ENCODE data around the gene CHRNA5. TPM values are rescaled to one million over a fixed set of nuclear protein-coding genes. Genes with fewer than 3 reads are reported as not detected.

CHRNA5 gene
- total and polyA plus RNA-seq, 2 donors: 1.5 to 1.9 TPM

DNA sequence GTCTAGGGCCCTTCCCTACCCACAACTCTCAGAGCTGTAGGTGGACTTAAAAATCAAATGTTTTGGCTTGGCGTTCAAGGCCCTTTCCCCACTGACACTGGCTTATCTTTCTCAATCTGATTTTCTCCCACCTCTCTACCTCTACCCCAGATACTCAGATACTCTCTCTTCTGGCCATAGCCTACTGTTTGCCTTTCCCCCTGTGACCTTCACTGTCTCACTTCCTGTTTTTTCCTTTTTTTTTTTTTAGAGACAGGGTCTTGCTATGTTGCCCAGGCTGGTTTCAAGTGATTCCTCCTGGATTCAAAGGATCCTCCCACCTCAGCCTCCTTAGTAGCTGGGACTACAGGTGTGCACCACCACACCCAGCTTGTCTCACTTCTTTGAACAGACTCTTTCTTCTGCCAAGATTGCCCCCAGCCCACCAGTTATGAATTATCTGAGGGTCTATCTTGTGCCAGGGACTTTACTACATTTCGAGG lies 71.1 kb downstream of the CHRNA5 start:
- WGBS: 93% methylated on average over 2 of the region's 2 CpGs
- H3K36me3 ChIP-seq (ENCODE audit: control insufficient read depth in 2 of 2, insufficient read depth in 2 of 2, low read length in 1 of 2): peaks cover 3 to 7% of the 10 kb centered on the region in 2 donors
- DNase-seq (ENCODE audit: low read depth in 6 of 9, low spot score in 9 of 9): no peak

DNA sequence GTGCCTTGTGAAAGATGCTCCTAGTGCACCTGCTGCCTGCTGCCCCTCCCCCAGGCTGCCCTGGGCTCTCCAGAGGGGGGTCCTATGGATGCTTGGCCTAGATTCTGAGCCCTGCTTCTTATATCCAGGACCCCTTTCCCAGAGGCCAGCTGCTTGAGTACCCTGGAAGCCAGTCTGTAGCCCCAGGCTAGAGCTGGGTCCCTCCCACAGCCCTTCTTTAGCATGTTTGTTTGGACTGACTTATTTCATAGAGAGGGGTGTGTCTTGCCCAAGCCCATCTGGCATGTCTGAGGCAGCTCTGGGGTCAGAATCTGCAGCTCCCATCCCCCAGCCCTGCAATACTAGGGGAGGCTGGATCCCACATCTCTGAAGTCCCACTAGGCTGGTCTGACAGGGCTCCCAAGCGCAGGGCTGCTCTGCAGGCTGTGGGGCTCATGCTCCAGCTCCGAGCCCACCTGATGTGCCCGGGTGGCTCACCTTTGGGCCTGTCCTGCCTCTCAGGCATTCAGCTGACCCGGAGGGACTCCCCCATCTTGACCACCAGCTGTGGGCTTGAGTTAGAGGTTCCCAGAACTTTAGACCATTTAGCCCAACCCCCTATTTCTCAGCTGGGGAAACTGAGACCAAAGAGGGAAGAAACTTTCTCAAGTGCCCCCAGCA lies 72.6 kb downstream of the CHRNA5 start:
- Histone ChIP-seq H3K27ac (ENCODE audit: low read depth in 1 of 2, low read length in 1 of 2) (peak overlapping the region in 1 of 2 donors; percentile 6), H3K9me3 (ENCODE audit: control insufficient read depth in 2 of 2, insufficient read depth in 1 of 2, low read length in 1 of 2) (peaks cover 1 to 3% of the 10 kb centered on the region in 2 donors), H3K4me1 (ENCODE audit: control insufficient read depth in 2 of 2, insufficient read depth in 2 of 2, low read length in 2 of 2) (peaks cover 37 to 52% of the 10 kb centered on the region in 2 donors), H3K4me3 (ENCODE audit: low read length in 2 of 2) (peak overlapping the region in 1 of 2 donors; percentile 6), H3K27me3 (ENCODE audit: control insufficient read depth in 2 of 2, insufficient read depth in 1 of 2, low read length in 1 of 2) (peaks cover 0 to 16% of the 10 kb centered on the region in 2 donors), H3K36me3 (ENCODE audit: control insufficient read depth in 2 of 2, insufficient read depth in 2 of 2, low read length in 1 of 2) (peaks cover 0 to 4% of the 10 kb centered on the region in 2 donors)
- 94% methylated on average over 4 of the region's 4 CpGs for WGBS
- DNase-seq (ENCODE audit: low read depth in 6 of 9, low spot score in 9 of 9): peak in 3 of 9 donors; percentile 35 to 71 (median 52)

More for the DNA sequence above, 71.1 kb downstream of the CHRNA5 start:
- H3K27ac ChIP-seq (ENCODE audit: low read depth in 1 of 2, low read length in 1 of 2): no peak overlapping the region
- no peak overlapping the region for H3K4me3 ChIP-seq (ENCODE audit: low read length in 2 of 2)
- peaks cover 1 to 6% of the 10 kb centered on the region in 2 donors for H3K9me3 ChIP-seq (ENCODE audit: control insufficient read depth in 2 of 2, insufficient read depth in 1 of 2, low read length in 1 of 2)
- peaks cover 34 to 46% of the 10 kb centered on the region in 2 donors for H3K4me1 ChIP-seq (ENCODE audit: control insufficient read depth in 2 of 2, insufficient read depth in 2 of 2, low read length in 2 of 2)
- peaks cover 0 to 14% of the 10 kb centered on the region in 2 donors for H3K27me3 ChIP-seq (ENCODE audit: control insufficient read depth in 2 of 2, insufficient read depth in 1 of 2, low read length in 1 of 2)

DNA sequence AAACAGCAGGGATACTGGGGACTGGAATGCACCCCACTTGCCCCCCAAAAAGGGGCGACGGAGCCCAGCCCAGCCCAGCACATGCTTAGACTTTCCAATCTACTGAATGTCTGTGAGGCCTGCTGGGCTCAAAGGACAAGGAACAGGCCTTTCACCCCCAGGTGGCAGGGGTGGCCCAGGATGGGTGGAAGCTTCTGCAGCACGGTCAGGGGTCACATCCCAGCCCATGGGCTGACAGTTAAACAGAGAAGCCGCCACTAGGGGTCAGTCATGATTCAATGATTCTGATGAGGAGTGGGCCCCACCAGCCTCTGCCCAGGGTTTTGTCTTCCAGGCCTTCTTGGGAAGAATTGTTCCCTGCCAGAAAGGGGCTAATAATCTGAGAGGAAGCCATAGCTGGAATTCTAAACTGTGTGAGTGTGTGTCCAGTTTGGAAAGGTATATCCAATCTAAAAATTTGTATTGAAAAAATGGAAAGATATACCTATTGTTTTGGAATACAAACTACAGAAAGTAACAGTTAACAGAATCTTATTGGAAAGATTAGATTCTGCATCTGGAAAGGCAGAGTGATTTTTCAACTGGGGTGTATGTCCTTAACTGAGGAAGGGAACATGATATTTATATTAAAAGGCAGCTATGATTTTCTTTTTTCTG lies 73.5 kb downstream of the CHRNA5 start:
- Histone ChIP-seq H3K4me1 (ENCODE audit: control insufficient read depth in 2 of 2, insufficient read depth in 2 of 2, low read length in 2 of 2) (peaks cover 37 to 52% of the 10 kb centered on the region in 2 donors), H3K9me3 (ENCODE audit: control insufficient read depth in 2 of 2, insufficient read depth in 1 of 2, low read length in 1 of 2) (no peaks in the 10 kb centered on the region), H3K27me3 (ENCODE audit: control insufficient read depth in 2 of 2, insufficient read depth in 1 of 2, low read length in 1 of 2) (peaks cover 0 to 16% of the 10 kb centered on the region in 2 donors), H3K27ac (ENCODE audit: low read depth in 1 of 2, low read length in 1 of 2) (no peak overlapping the region), H3K4me3 (ENCODE audit: low read length in 2 of 2) (no peak overlapping the region), H3K36me3 (ENCODE audit: control insufficient read depth in 2 of 2, insufficient read depth in 2 of 2, low read length in 1 of 2) (peaks cover 0 to 4% of the 10 kb centered on the region in 2 donors)
- WGBS: 50% methylated on average over 4 of the region's 4 CpGs
- peak in 6 of 9 donors; percentile 70 to 84 (median 73) for DNase-seq (ENCODE audit: low read depth in 6 of 9, low spot score in 9 of 9)

DNA sequence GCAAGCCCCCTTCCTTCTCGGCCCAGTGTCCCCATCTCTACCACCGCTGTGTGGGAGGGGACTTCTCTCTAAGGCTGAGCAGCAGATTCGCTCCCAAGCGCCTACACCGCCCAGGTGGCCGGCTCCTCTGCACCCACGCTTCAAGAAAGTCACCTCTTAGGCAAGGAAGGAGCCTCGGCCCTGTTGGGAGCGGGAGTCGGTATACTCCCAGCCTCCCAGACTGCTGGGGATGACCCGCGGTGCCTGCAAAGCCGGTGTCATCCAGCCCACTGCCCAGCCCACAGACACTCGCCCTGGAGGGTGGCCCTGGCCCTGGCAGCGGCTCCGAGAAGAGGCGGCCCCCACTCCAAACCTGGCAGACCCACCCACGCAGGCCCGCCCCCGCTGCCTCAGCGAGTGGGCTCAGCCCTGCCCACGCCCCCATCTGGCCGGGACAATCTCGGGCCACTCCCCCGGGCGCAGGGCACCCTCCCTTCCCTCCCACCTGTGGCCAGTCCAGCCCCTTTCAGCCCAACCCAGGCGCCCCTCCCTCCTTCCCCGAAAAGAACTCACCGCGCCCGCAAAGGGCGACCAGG lies 75.3 kb downstream of the CHRNA5 start:
- Histone ChIP-seq H3K27me3 (ENCODE audit: control insufficient read depth in 2 of 2, insufficient read depth in 1 of 2, low read length in 1 of 2) (peaks cover 0 to 16% of the 10 kb centered on the region in 2 donors), H3K4me1 (ENCODE audit: control insufficient read depth in 2 of 2, insufficient read depth in 2 of 2, low read length in 2 of 2) (peaks cover 37 to 50% of the 10 kb centered on the region in 2 donors), H3K36me3 (ENCODE audit: control insufficient read depth in 2 of 2, insufficient read depth in 2 of 2, low read length in 1 of 2) (no peaks in the 10 kb centered on the region), H3K4me3 (ENCODE audit: low read length in 2 of 2) (peak overlapping the region; percentile 62 to 66), H3K27ac (ENCODE audit: low read depth in 1 of 2, low read length in 1 of 2) (no peak overlapping the region), H3K9me3 (ENCODE audit: control insufficient read depth in 2 of 2, insufficient read depth in 1 of 2, low read length in 1 of 2) (no peaks in the 10 kb centered on the region)
- peak in 1 of 9 donors; percentile 57 for DNase-seq (ENCODE audit: low read depth in 6 of 9, low spot score in 9 of 9)
- WGBS: 22% methylated on average over 30 of the region's 32 CpGs

DNA sequence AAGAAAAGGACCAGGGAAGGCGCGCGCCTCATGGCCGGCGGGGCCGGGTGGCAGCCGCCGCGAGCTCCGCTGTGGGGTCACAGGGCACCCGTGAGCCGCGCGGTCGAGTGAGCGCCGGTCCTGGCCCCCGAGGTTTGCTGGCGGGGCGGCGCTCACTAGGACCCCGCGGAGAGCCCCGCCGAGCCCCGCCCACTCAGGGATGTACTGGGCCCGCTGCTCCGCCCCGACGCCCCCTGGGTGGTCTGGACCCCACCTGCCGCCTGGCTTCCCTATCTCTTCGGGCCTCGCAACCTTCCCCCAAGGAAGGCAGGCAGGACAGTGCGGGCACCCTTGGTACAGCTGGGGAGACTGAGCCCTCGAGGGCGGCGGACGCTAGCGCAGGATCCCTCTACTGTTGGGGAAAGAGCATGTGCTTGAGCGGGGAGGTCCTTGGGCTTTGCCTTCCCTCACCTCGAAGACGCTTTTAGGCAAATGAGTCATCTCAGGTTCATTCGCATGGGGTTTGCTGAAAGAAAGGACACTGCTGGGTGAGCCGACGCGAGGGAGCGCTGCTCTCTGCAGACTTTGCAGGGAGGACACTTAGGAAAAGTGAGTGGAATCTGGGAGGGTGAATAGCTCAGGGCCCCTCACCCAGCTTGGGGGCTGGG lies 75.9 kb downstream of the CHRNA5 start, which contains the start of gene CHRNB4:
Gene CHRNB4, minus strand, starts transcription at position 109 of the 647 bp plus-strand sequence. Its CDS starts 77 bp downstream, at position 32.
- H3K27ac ChIP-seq (ENCODE audit: low read depth in 1 of 2, low read length in 1 of 2): no peak within 1 kb of the TSS
- peak in 4 of 9 donors; percentile 47 to 80 (median 64) for DNase-seq (ENCODE audit: low read depth in 6 of 9, low spot score in 9 of 9)
- H3K4me3 ChIP-seq (ENCODE audit: low read length in 2 of 2): peak within 1 kb of the TSS; percentile 62 to 66
- 19% methylated on average over 47 of the region's 47 CpGs for WGBS
- peaks cover 0 to 16% of the 10 kb centered on the region in 2 donors for H3K27me3 ChIP-seq (ENCODE audit: control insufficient read depth in 2 of 2, insufficient read depth in 1 of 2, low read length in 1 of 2)
- no peaks in the 10 kb centered on the region for H3K9me3 ChIP-seq (ENCODE audit: control insufficient read depth in 2 of 2, insufficient read depth in 1 of 2, low read length in 1 of 2)
- peaks cover 37 to 48% of the 10 kb centered on the region in 2 donors for H3K4me1 ChIP-seq (ENCODE audit: control insufficient read depth in 2 of 2, insufficient read depth in 2 of 2, low read length in 2 of 2)
- no peaks in the 10 kb centered on the region for H3K36me3 ChIP-seq (ENCODE audit: control insufficient read depth in 2 of 2, insufficient read depth in 2 of 2, low read length in 1 of 2)

DNA sequence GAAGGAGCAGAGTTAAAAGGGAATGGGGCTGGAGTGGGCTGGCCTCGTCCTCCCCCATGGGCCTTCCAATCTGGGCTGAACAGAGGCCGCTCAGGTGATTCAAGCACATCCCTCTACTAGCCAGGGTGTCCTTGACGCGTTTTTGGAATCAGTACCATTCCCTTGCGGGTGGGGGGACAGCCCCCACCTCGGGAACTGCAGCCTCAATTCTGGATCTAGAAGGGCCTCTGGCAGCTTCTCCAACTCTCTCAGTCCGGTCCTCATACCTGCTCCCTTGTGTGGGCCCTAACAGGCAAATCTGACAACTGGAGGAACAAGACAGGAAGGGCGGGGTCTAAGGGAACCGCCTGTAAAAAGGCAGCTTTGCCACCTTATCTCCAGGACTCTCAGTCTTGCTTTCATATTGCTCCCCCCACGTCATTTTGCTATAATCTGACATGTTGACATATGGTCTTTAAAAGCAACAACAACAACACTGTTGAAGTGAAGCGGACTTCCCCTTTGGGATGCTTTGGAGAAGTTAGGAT lies 76.5 kb downstream of the CHRNA5 start:
- Histone ChIP-seq H3K4me1 (ENCODE audit: control insufficient read depth in 2 of 2, insufficient read depth in 2 of 2, low read length in 2 of 2) (peaks cover 34 to 45% of the 10 kb centered on the region in 2 donors), H3K27ac (ENCODE audit: low read depth in 1 of 2, low read length in 1 of 2) (no peak overlapping the region), H3K36me3 (ENCODE audit: control insufficient read depth in 2 of 2, insufficient read depth in 2 of 2, low read length in 1 of 2) (no peaks in the 10 kb centered on the region), H3K27me3 (ENCODE audit: control insufficient read depth in 2 of 2, insufficient read depth in 1 of 2, low read length in 1 of 2) (peaks cover 0 to 16% of the 10 kb centered on the region in 2 donors), H3K9me3 (ENCODE audit: control insufficient read depth in 2 of 2, insufficient read depth in 1 of 2, low read length in 1 of 2) (no peaks in the 10 kb centered on the region), H3K4me3 (ENCODE audit: low read length in 2 of 2) (no peak overlapping the region)
- peak in 1 of 9 donors; percentile 39 for DNase-seq (ENCODE audit: low read depth in 6 of 9, low spot score in 9 of 9)
- WGBS: 84% methylated on average over 11 of the region's 11 CpGs

DNA sequence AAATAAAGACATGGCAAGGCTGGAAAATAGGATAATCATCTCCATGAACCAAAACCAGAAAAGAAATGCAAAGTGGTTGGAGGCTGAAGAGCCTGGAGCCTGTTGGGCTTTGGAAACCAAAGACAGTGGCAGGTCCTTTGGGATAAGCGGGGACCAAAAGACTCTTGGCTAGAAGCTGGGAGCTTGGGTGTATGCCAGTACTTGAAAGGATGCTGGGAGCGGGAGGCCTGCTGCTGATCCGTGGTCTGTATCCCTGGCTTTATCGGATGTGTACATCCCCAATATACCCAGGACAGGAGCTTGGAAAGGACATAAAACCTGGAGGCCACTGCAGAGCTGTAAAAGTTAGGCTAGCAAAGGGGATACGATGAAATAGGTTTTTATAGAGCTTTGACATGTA lies 77.0 kb downstream of the CHRNA5 start:
- H3K9me3 ChIP-seq (ENCODE audit: control insufficient read depth in 2 of 2, insufficient read depth in 1 of 2, low read length in 1 of 2): no peaks in the 10 kb centered on the region
- no peak for DNase-seq (ENCODE audit: low read depth in 6 of 9, low spot score in 9 of 9)
- peaks cover 29 to 40% of the 10 kb centered on the region in 2 donors for H3K4me1 ChIP-seq (ENCODE audit: control insufficient read depth in 2 of 2, insufficient read depth in 2 of 2, low read length in 2 of 2)
- H3K27ac ChIP-seq (ENCODE audit: low read depth in 1 of 2, low read length in 1 of 2): no peak overlapping the region
- WGBS: 98% methylated on average over 5 of the region's 5 CpGs
- no peak overlapping the region for H3K4me3 ChIP-seq (ENCODE audit: low read length in 2 of 2)
- peaks cover 0 to 15% of the 10 kb centered on the region in 2 donors for H3K27me3 ChIP-seq (ENCODE audit: control insufficient read depth in 2 of 2, insufficient read depth in 1 of 2, low read length in 1 of 2)
- H3K36me3 ChIP-seq (ENCODE audit: control insufficient read depth in 2 of 2, insufficient read depth in 2 of 2, low read length in 1 of 2): no peaks in the 10 kb centered on the region
